GM18870 (cell line): Measurements from ENCODE around the gene ATP6V0E1.
A peak's percentile ranks its signal among the peaks of the same experiment; 100 is the strongest.

Experiments
- ATAC-seq: cut with Tn5 transposase; IDR thresholded peaks from one replicate; pipeline ENCODE4 v1.9.1; 2021; ENCODE audit warnings: moderate library complexity; ENCODE audit not compliant: unreplicated experiment

The ATP6V0E1 gene

GRCh38 chr5:172956228-172956627 is 27.3 kb upstream of the ATP6V0E1 start:
- no peak for ATAC-seq

- ATAC-seq: no peak
Measured at GRCh38 chr5:172956936-172957335, 26.6 kb upstream of the ATP6V0E1 start.

- no peak for ATAC-seq
Measured at GRCh38 chr5:172957458-172957857, 26.1 kb upstream of the ATP6V0E1 start.

GRCh38 chr5:172958331-172959046 is 25.1 kb upstream of the ATP6V0E1 start:
- peak; percentile 24 for ATAC-seq

GRCh38 chr5:172959824-172960799 is 23.5 kb upstream of the ATP6V0E1 start:
- no peak for ATAC-seq

GRCh38 chr5:172969921-172970320 is 13.7 kb upstream of the ATP6V0E1 start:
- no peak for ATAC-seq

- ATAC-seq: no peak
Measured at GRCh38 chr5:172971482-172971881, 12.1 kb upstream of the ATP6V0E1 start.

GRCh38 chr5:172972552-172972951 is 11.0 kb upstream of the ATP6V0E1 start:
- no peak for ATAC-seq

- no peak for ATAC-seq
Measured at GRCh38 chr5:172973127-172973916, 10.2 kb upstream of the ATP6V0E1 start.

- ATAC-seq: no peak
Measured at GRCh38 chr5:172973931-172974330, 9.6 kb upstream of the ATP6V0E1 start.

- no peak for ATAC-seq
Measured at GRCh38 chr5:172975289-172975688, 8.3 kb upstream of the ATP6V0E1 start.

- no peak for ATAC-seq
Measured at GRCh38 chr5:172979778-172980177, 3.8 kb upstream of the ATP6V0E1 start.

- ATAC-seq: no peak
Measured at GRCh38 chr5:172981931-172982330, 1.6 kb upstream of the ATP6V0E1 start.

GRCh38 chr5:172984244-172984953 is 828 bp downstream of the ATP6V0E1 start:
- ATAC-seq: peak; percentile 49

- ATAC-seq: no peak
Measured at GRCh38 chr5:172985596-172985995, 2.0 kb downstream of the ATP6V0E1 start.

GRCh38 chr5:172988276-172988675 is 4.7 kb downstream of the ATP6V0E1 start:
- no peak for ATAC-seq

- ATAC-seq: no peak
Measured at GRCh38 chr5:172990776-172991175, 7.2 kb downstream of the ATP6V0E1 start.

GRCh38 chr5:172994405-172994804 is 10.8 kb downstream of the ATP6V0E1 start:
- ATAC-seq: no peak

GRCh38 chr5:172999372-172999973 is 15.9 kb downstream of the ATP6V0E1 start:
- no peak for ATAC-seq

- ATAC-seq: no peak
Measured at GRCh38 chr5:172999974-173000373, 16.4 kb downstream of the ATP6V0E1 start.
